Gastroesophageal sphincter (tissue), 4 donors: ENCODE results near the gene MARS1. TPM values are rescaled to one million over a fixed set of nuclear protein-coding genes. Genes with fewer than 3 reads are reported as not detected.
A peak's percentile ranks its signal among the peaks of the same experiment; 100 is the strongest.

Experiments
- ATAC-seq: fragments of 150-250 bp; one replicate; pipeline ENCODE4 v1.9.1; 2016; ENCODE audit warnings: mild to moderate bottlenecking, moderate library complexity
- H3K27ac ChIP-seq, 4 donors: fragments of 200-600 bp; sonication (generic) in 3 of 4; 1 replicate in 3 of 4; 2 replicates in 1 of 4; pipeline ENCODE4 v1.5.1; 2016 to 2019
- H3K27me3 ChIP-seq: fragments of 200-600 bp; sonication (generic); one replicate; pipeline ENCODE4 v1.5.1; 2019
- H3K36me3 ChIP-seq, 2 donors: fragments of 200-600 bp; sonication (generic); one replicate each; pipeline ENCODE4 v1.5.1; 2019; ENCODE audit warnings: control low read depth in 1 of 2
- H3K4me1 ChIP-seq, 3 donors: fragments of 200-600 bp; sonication (generic); 1 replicate in 2 of 3; 2 replicates in 1 of 3; pipeline ENCODE4 v1.5.1; 2016 to 2019; ENCODE audit warnings: control low read depth in 2 of 3
- H3K4me3 ChIP-seq, 2 donors: fragments of 200-600 bp; sonication (generic); one replicate each; pipeline ENCODE4 v1.5.1; 2019; ENCODE audit warnings: mild to moderate bottlenecking in 1 of 2, moderate library complexity in 1 of 2
- H3K9me3 ChIP-seq, 3 donors: fragments of 200-600 bp; sonication (generic); one replicate each; pipeline ENCODE4 v1.5.1; 2017 to 2019; ENCODE audit warnings: control low read depth in 2 of 3
- EP300 ChIP-seq: sonication (generic); formaldehyde crosslinking; IDR thresholded peaks from one replicate; pipeline ENCODE4 v1.6.1; 2017; ENCODE audit warnings: antibody characterized with exemption, mild to moderate bottlenecking
- POLR2A ChIP-seq, 2 donors: fragments of 450-650 bp; IDR thresholded peaks; one replicate each; pipeline ENCODE4 v1.6.1; 2017; ENCODE audit warnings: antibody characterized with exemption in 2 of 2, mild to moderate bottlenecking in 2 of 2, moderate library complexity in 1 of 2
- POLR2AphosphoS5 ChIP-seq: sonication (generic); formaldehyde crosslinking; IDR thresholded peaks from one replicate; pipeline ENCODE4 v1.6.1; 2017; ENCODE audit warnings: antibody characterized with exemption
- WGBS, 2 donors: methylation state at CpG; one replicate each; pipeline ENCODE4 v1.1.5; 2018; ENCODE audit warnings: low coverage in 1 of 2; 5-methylcytosine and 5-hydroxymethylcytosine counted together
- total RNA-seq, 4 donors: library from RNA; depleted of rRNA; stranded (reverse); fragments of >200 nt; gene quantifications; one replicate each; pipeline ENCODE4 v1.1.0, GENCODE V29; 2016
- TF ChIP-seq, protein P1 (sequence below), 4 experiments: fragments of 200-600 bp in 2 of 4; fragments of 450-650 bp in 2 of 4; sonication (generic) in 1 of 4; IDR thresholded peaks; one replicate each; pipeline ENCODE4 v1.5.1; 2017 to 2019; ENCODE audit warnings: antibody characterized with exemption in 4 of 4, mild to moderate bottlenecking in 2 of 4, moderate library complexity in 2 of 4

Gene MARS1
- total RNA-seq, 4 donors from 2014 or later: 67.4 to 209 (median 81.7) TPM

DNA sequence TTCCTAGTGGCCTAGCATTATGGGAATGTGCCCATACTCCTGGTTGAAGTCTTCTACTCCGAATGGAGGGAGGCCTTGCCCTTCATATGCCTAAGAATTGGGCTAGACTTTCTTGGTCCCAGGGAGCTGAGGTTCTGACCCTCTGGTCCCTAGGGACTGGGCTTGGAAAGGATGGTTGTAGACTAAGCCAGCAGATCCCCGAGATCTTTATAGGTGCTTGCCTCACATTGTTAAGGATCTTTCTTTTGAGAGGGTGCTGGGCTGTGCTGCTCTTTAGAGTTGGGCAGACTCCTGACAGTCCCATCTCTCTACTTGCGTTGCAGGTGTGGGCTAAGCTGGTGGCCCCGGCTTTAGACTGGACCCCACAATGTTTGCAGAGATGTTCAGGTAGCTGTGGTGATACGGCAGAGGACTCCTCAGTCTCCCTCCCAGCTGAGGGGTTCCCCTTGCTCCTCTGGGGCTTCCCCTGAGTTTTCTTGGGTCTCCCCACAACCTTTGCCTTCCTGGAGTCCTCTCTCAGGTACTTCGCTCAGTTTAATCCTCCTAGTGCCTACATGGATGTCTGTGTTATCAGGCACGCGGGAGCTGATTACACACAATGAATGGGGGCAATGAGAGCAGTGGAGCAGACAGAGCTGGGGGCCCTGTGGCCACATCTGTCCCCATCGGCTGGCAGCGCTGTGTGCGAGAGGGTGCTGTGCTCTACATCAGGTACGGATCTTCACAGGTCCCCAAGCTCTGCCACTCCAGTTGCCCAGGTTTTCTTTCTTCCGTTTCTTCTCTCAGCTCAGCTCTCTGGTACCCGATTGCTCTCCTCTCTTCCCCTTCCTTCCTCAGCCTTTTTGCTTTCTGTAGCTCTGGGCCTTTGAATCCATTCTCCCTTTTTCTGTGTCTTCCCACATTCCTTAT, 36.1 kb downstream of the MARS1 start:
- TF ChIP-seq, protein P1, sequence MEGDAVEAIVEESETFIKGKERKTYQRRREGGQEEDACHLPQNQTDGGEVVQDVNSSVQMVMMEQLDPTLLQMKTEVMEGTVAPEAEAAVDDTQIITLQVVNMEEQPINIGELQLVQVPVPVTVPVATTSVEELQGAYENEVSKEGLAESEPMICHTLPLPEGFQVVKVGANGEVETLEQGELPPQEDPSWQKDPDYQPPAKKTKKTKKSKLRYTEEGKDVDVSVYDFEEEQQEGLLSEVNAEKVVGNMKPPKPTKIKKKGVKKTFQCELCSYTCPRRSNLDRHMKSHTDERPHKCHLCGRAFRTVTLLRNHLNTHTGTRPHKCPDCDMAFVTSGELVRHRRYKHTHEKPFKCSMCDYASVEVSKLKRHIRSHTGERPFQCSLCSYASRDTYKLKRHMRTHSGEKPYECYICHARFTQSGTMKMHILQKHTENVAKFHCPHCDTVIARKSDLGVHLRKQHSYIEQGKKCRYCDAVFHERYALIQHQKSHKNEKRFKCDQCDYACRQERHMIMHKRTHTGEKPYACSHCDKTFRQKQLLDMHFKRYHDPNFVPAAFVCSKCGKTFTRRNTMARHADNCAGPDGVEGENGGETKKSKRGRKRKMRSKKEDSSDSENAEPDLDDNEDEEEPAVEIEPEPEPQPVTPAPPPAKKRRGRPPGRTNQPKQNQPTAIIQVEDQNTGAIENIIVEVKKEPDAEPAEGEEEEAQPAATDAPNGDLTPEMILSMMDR (IDR thresholded peaks at IDR 0.05): no peak
- TF ChIP-seq POLR2A (IDR thresholded peaks at IDR 0.05) (no peak), POLR2AphosphoS5 (no peak), EP300 (no peak)
- Histone ChIP-seq H3K27me3 (no peaks in the 10 kb centered on the region), H3K9me3 (no peaks in the 10 kb centered on the region), H3K36me3 (peaks cover 0 to 51% of the 10 kb centered on the region in 2 donors), H3K4me3 (peak overlapping the region; percentile 79 to 92), H3K27ac (peak overlapping the region; percentile 88 to 99 (median 98)), H3K4me1 (peaks cover 0 to 64% (median 36%) of the 10 kb centered on the region in 3 donors)
- 55 to 60% methylated on average over 3 to 11 of the region's 14 CpGs for WGBS, 2 donors
- no peak for ATAC-seq

DNA sequence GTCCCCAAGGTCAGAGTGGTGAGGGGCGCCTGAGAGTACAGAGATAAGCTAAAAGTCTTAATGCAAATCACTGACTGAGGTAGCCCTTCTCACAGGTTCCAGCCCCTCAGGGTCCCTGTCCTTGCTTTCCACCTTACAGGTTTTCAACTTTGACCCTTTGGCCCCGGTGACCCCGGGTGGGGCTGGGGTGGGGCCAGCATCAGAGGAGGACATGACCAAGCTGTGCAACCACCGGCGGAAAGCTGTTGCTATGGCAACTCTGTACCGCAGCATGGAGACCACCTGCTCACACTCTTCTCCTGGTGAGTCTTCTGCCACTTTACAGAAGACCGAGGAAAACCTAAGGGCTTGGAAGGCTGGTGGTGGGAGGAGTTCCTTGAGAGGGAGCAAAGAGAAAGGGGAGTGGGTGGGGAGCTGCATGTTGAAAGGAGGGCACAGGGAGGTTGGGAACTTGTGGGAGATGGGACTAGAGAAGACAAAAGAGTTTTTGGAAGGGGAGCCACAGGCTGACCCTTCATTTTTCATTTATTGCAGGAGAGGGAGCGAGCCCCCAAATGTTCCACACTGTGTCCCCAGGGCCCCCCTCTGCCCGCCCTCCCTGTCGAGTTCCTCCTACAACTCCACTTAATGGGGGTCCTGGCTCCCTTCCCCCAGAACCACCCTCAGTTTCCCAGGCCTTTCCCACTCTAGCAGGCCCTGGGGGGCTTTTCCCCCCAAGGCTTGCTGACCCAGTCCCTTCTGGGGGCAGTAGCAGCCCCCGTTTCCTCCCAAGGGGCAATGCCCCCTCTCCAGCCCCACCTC, 37.1 kb downstream of the MARS1 start:
- H3K9me3 ChIP-seq: no peaks in the 10 kb centered on the region
- peak overlapping the region in 3 of 4 donors; percentile 97 to 99 (median 98) for H3K27ac ChIP-seq
- no peak for ATAC-seq
- H3K36me3 ChIP-seq: peaks cover 0 to 62% of the 10 kb centered on the region in 2 donors
- H3K4me3 ChIP-seq: peak overlapping the region in 1 of 2 donors; percentile 79
- peaks cover 0 to 65% (median 32%) of the 10 kb centered on the region in 3 donors for H3K4me1 ChIP-seq
- 24 to 33% methylated on average over 5 of the region's 11 CpGs for WGBS, 2 donors
- H3K27me3 ChIP-seq: no peaks in the 10 kb centered on the region
- TF ChIP-seq POLR2A (IDR thresholded peaks at IDR 0.05) (no peak), POLR2AphosphoS5 (no peak), EP300 (no peak)
- TF ChIP-seq, protein P1 (IDR thresholded peaks at IDR 0.05): no peak

DNA sequence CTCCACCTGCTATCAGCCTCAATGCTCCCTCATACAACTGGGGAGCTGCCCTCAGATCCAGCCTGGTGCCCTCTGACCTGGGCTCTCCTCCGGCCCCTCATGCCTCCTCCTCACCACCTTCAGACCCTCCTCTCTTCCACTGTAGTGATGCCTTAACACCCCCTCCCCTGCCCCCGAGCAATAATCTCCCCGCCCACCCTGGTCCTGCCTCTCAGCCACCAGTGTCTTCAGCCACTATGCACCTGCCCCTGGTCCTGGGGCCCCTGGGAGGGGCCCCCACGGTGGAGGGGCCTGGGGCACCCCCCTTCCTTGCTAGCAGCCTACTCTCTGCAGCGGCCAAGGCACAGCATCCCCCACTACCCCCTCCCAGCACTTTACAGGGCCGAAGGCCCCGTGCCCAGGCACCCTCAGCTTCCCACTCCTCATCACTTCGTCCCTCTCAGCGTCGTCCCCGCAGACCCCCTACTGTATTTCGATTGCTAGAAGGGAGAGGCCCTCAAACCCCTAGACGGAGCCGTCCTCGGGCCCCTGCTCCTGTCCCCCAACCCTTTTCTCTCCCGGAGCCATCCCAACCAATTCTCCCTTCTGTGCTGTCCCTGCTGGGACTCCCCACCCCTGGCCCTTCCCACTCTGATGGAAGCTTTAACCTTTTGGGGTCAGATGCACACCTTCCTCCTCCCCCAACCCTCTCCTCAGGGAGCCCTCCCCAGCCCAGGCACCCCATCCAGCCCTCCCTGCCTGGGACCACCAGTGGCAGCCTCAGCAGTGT, 37.9 kb downstream of the MARS1 start:
- Histone ChIP-seq H3K4me1 (peaks cover 0 to 64% (median 32%) of the 10 kb centered on the region in 3 donors), H3K27me3 (no peaks in the 10 kb centered on the region), H3K36me3 (peaks cover 0 to 70% of the 10 kb centered on the region in 2 donors), H3K4me3 (no peak overlapping the region), H3K9me3 (no peaks in the 10 kb centered on the region), H3K27ac (peak overlapping the region in 3 of 4 donors; percentile 1 to 98 (median 97))
- TF ChIP-seq, protein P1 (IDR thresholded peaks at IDR 0.05): no peak
- TF ChIP-seq POLR2A (IDR thresholded peaks at IDR 0.05) (no peak), POLR2AphosphoS5 (no peak), EP300 (no peak)
- WGBS, 2 donors: 69 to 78% methylated on average over 6 to 12 of the region's 16 CpGs
- ATAC-seq: no peak

DNA sequence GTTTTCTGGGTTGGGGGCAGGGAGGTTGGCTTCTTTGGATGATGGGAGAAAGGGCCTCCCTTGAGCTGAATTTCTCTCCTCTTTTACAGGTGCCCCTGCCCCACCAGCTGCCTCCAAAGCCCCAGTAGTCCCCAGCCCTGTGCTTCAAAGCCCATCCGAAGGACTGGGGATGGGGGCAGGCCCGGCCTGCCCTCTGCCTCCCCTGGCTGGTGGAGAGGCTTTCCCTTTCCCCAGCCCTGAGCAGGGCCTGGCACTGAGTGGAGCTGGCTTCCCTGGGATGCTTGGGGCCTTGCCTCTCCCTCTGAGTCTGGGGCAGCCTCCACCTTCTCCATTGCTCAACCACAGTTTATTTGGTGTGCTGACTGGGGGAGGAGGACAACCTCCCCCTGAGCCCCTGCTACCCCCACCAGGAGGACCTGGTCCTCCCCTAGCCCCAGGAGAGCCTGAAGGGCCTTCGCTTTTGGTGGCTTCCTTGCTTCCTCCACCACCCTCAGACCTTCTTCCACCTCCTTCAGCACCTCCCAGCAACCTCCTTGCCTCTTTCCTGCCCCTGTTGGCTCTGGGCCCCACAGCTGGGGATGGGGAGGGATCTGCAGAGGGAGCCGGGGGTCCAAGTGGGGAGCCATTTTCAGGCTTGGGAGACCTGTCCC, 38.7 kb downstream of the MARS1 start:
- no peak for ATAC-seq
- Histone ChIP-seq H3K27me3 (no peaks in the 10 kb centered on the region), H3K9me3 (no peaks in the 10 kb centered on the region), H3K4me1 (peaks cover 0 to 56% (median 24%) of the 10 kb centered on the region in 3 donors), H3K4me3 (no peak overlapping the region), H3K27ac (peak overlapping the region in 2 of 4 donors; percentile 4 to 98), H3K36me3 (peaks cover 0 to 78% of the 10 kb centered on the region in 2 donors)
- no peak for TF ChIP-seq POLR2AphosphoS5
- no peak for TF ChIP-seq POLR2A (IDR thresholded peaks at IDR 0.05)
- TF ChIP-seq, protein P1 (IDR thresholded peaks at IDR 0.05): no peak
- no peak for TF ChIP-seq EP300
- WGBS, 2 donors: 83% methylated on average over 1 of the region's 4 CpGs; no CpG with 5 or more reads in 1 of the 2 donors
